Measurements from ENCODE around the gene TM9SF4.
A peak's percentile ranks its signal among the peaks of the same experiment; 100 is the strongest.

TM9SF4 gene

GRCh38 chr20:32130965-32131364, 21.5 kb downstream of the TM9SF4 start:
- no peak for DNase-seq

GRCh38 chr20:32132911-32133549, 23.5 kb downstream of the TM9SF4 start:
- DNase-seq = no peak

DNA sequence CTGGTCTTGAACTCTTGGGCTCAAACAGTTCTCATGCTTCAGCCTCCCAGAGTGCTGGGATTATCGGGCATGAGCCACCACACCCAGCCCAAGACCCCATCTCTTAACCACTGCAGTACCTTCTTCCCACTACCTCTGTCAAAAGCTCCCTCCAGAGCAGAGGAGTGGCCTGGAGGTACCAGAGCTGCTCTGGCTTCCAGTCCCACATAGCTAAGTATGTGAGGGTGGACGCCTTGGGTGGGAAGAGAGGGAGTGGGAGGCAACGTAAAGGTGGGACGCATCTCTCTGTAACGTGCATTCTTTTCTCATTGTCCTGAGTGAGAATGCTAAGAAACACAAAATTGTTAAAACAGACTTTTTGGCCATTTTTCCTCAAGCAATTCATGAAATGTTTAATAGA, 24.5 kb downstream of the TM9SF4 start:
- DNase-seq = no peak

GRCh38 chr20:32135983-32136515, 26.5 kb downstream of the TM9SF4 start:
- DNase-seq = no peak

DNA sequence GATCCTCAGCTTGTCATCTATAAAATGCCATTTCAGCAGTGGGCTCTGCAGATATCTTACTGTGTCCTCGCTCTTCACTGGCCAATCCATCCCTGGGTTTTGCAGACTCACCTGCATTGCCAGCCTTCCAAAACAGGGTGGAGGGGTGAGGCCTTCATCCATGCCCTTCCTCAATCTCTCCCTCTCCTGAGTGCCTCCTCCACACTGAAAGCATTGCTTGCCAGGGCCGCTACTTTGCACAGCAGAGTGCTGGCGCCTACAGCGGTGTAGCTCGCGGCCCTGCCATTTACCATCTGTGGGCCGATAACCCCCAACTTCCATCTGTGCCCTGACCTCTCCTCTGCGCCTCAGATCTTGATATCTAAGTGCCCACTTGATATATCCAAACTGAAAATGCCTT, 29.4 kb downstream of the TM9SF4 start:
- no peak for DNase-seq

GRCh38 chr20:32139947-32140346, 30.4 kb downstream of the TM9SF4 start:
- DNase-seq = no peak

GRCh38 chr20:32140603-32141002, 31.1 kb downstream of the TM9SF4 start:
- DNase-seq = no peak

GRCh38 chr20:32141465-32141980, 32.0 kb downstream of the TM9SF4 start:
- DNase-seq = no peak

DNA sequence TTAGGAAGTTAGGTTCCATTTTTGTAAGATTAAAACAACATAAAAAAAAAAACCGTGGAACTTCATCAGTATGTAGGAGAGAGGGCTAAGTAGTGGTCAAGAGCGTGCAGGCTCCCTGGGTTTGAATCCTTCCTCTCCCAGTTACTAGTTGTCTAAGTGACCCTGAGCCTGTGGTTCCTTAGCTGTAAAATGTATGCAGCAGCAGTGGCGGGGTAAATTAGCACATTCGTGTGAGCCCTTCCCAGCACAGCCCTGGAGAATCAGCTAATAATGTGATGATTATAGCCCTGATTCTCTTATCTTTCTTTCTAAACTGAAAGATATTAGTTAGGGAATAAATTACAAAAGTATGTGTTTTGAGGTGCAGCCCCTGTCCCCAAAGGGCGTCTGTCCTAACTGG, 32.6 kb downstream of the TM9SF4 start:
- no peak for DNase-seq

GRCh38 chr20:32142991-32143390, 33.5 kb downstream of the TM9SF4 start:
- no peak for DNase-seq

GRCh38 chr20:32144898-32145662, 35.6 kb downstream of the TM9SF4 start:
- no peak for DNase-seq

DNA sequence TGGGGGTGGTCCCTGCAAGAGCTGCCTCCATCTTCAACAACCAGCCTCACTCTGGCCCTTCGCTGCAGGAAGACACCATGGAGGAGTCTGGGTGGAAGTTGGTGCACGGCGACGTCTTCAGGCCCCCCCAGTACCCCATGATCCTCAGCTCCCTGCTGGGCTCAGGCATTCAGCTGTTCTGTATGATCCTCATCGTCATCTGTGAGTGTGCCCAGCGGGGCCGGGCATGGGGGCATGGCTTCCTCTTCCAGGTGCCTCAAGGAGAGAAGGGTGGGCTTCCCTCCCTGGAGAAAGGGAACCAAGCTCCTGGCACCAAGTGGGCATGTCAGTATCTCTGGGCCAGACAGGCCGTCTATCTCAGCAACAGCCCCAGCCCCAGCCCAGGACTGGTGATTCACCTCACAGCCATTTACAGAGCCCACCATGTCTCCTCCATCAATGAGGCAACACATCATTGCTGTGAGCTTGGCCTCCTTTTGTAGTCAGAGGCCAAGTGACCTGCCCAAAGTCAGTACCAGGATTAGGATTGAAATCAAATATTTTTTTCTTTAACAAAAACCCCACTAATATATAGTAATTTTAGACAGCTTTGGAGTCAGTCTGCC, 40.2 kb downstream of the TM9SF4 start:
- DNase-seq = no peak

GRCh38 chr20:32150291-32150848, 40.9 kb downstream of the TM9SF4 start:
- no peak for DNase-seq

DNA sequence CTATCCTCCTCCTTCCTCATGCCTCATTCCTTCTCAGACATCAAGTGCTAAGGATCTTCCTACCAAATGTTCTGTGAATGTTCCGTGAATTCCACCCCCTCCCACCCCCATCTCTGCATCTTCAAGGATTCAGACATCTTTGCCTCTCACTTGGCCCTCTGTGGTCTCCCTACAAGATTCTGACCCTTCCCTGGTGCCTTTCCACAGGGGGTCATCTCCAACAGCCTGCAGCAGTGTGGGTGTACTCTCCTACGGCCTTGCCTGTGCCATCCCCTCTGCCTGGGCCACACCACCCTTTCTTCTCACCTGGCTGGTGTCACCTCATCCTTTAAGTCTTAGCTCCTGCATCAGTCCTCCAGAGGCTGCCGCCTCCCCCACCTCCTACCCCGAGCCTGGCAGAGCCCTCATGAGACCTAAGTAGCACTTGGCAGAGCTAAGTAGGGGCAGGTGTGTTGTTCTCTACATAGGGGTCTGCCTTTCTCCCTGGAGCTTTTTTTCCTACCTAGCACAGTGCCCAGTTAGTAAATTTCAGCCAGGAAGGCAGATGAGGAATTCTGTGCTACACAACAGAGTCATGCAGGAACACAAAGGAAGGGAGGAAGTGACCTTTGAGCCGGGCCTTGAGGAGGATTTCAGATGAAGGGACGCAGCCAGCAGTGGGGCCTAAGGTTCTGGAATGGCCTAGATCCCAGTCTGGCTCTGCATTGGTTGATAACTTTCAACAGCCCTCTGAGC, 43.1 kb downstream of the TM9SF4 start:
- no peak for DNase-seq

DNA sequence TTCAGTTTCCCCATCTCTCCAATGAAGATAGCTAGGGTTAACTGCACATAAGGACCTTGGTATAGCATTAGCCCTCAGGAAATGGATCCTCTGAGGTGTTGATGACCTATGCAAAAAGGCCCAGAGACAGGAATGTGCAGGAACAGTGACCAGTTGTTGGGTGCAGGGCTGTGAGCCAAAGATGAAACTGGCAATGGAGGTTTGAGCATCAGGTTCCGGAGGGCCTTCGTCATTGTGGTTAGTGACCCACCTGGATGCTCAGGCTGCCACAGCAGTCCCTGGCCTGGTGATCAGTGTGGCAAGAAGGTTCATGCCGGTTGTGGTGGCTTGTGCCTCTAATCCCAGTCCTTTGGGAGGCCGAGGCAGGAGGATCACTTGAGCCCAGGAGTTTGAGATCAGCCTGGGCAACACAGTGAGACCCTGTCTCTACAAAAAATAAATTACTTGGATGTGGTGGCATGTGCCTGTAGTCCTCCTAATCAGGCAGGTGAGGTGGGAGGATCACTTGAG, 43.7 kb downstream of the TM9SF4 start:
- no peak for DNase-seq

DNA sequence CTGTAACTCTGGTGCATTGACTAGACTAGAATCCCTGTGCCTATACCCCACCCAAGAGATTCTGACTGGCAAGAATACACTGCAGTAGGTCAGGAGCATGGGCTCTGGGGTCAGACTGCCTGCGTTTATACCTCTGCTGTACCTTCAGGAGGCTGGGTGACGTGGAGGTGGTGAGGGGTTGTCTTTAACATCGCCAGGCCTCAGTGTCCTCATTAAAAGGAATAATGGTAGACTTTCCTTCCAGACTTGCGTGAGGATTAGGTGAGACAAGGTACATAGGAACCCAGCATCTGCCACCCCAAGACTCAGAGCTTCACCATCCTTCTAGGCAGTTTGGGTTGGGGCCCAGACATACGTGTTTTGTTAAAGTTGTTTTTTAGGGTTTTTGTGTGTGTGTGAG, 44.3 kb downstream of the TM9SF4 start:
- no peak for DNase-seq

GRCh38 chr20:32155017-32155981, 45.8 kb downstream of the TM9SF4 start:
- peak; percentile 28 for DNase-seq

- DNase-seq = no peak
Measured at GRCh38 chr20:32157611-32158010, 48.1 kb downstream of the TM9SF4 start.

- no peak for DNase-seq
Measured at GRCh38 chr20:32158351-32158750, 48.8 kb downstream of the TM9SF4 start.

DNA sequence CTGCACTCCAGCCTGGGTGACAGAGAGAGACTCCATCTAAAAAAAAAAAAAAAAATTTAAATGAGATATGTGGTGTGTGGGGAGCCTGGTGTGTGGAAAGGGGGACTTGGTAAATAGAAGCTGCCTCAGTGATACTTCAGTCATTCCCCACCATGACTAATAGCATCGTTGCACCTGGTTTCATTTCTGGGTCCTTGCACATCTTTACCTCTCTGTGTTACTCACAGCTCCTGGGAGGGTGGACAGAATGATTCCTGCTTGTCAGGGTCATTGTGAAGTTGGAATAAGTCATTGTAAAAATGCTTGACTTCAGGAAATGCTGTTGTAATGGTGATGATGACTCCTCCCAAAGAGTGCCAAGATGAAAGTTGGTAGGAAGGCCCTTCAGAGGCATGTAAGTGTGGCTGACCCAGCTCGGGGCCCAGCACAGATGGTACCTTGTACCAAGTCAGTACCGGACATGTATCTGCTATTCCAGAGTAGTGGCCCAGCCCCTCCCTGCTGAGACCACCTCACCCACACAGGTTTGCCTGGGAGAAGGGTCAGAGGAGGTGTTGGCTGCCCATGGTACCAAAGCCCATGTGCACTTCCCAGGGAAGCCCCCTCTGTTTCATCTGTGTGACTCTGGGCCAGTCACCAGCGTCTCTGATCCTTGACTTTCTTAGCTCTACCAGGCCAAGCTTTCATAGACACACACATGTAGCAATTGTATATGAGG, 49.6 kb downstream of the TM9SF4 start:
- no peak for DNase-seq

Data from NCI-H524 treated with DMSO at 0.1 percent for 48 hours (cell line).